LHCN-M2 (cell line): ENCODE results near the gene TBC1D17. TPM values are rescaled to one million over a fixed set of nuclear protein-coding genes. Genes with fewer than 3 reads are reported as not detected.

ENCODE experiments used
- total RNA-seq: library from RNA; depleted of rRNA; stranded (reverse); fragments of >200 nt; gene quantifications from 2 replicates; pipeline ENCODE4 v1.2.3, GENCODE V29; 2014; rRNA removed

The TBC1D17 gene
- total RNA-seq, 1 experiment from 2014 or later = 9.8 TPM

Other genes starting within 250 kb of the TBC1D17 start
- gene RRAS, start 237.6 kb upstream of the TBC1D17 start, total RNA-seq = 61.3 and 65.3 TPM in 2 replicates
- 23.9 and 24.8 TPM in 2 replicates for gene SCAF1, start 235.5 kb upstream of the TBC1D17 start, total RNA-seq
- 55.0 and 62.7 TPM in 2 replicates for gene IRF3, start 211.8 kb upstream of the TBC1D17 start, total RNA-seq
- gene BCL2L12, start 211.8 kb upstream of the TBC1D17 start, total RNA-seq = 25.6 and 25.7 TPM in 2 replicates
- gene PRMT1, start 200.4 kb upstream of the TBC1D17 start, total RNA-seq = 342 and 345 TPM in 2 replicates
- 1.2 TPM in 2 replicates for gene ADM5, start 188.1 kb upstream of the TBC1D17 start, total RNA-seq
- gene CPT1C, start 186.6 kb upstream of the TBC1D17 start, total RNA-seq = 0.90 and 2.5 TPM in 2 replicates
- not detected in 2 replicates for gene TSKS, start 114.4 kb upstream of the TBC1D17 start, total RNA-seq
- gene AP2A1, start 110.7 kb upstream of the TBC1D17 start, total RNA-seq = 103 and 107 TPM in 2 replicates
- 27.6 and 29.3 TPM in 2 replicates for gene FUZ, start 64.4 kb upstream of the TBC1D17 start, total RNA-seq
- 19.0 and 23.1 TPM in 2 replicates for gene MED25, start 59.4 kb upstream of the TBC1D17 start, total RNA-seq
- 93.5 and 109 TPM in 2 replicates for gene PTOV1, start 26.5 kb upstream of the TBC1D17 start, total RNA-seq
- gene PNKP, start 10.1 kb upstream of the TBC1D17 start, total RNA-seq = 51.3 and 51.6 TPM in 2 replicates
- 17.1 and 20.7 TPM in 2 replicates for gene AKT1S1, start 347 bp upstream of the TBC1D17 start, total RNA-seq
- 0.34 TPM in 1 of 2 replicates, not detected in the other for gene IL4I1, start 19.2 kb downstream of the TBC1D17 start, total RNA-seq
- 14.1 and 14.7 TPM in 2 replicates for gene ATF5, start 51.5 kb downstream of the TBC1D17 start, total RNA-seq
- 73.7 and 74.5 TPM in 2 replicates for gene NUP62, start 51.8 kb downstream of the TBC1D17 start, total RNA-seq
- gene SIGLEC11, start 83.5 kb downstream of the TBC1D17 start, total RNA-seq = not detected in 2 replicates
- 12.9 and 20.5 TPM in 2 replicates for gene VRK3, start 147.7 kb downstream of the TBC1D17 start, total RNA-seq
- gene ZNF473, start 148.3 kb downstream of the TBC1D17 start, total RNA-seq = 11.2 and 12.0 TPM in 2 replicates